ENCODE measurements around the gene PEMT.

DNA sequence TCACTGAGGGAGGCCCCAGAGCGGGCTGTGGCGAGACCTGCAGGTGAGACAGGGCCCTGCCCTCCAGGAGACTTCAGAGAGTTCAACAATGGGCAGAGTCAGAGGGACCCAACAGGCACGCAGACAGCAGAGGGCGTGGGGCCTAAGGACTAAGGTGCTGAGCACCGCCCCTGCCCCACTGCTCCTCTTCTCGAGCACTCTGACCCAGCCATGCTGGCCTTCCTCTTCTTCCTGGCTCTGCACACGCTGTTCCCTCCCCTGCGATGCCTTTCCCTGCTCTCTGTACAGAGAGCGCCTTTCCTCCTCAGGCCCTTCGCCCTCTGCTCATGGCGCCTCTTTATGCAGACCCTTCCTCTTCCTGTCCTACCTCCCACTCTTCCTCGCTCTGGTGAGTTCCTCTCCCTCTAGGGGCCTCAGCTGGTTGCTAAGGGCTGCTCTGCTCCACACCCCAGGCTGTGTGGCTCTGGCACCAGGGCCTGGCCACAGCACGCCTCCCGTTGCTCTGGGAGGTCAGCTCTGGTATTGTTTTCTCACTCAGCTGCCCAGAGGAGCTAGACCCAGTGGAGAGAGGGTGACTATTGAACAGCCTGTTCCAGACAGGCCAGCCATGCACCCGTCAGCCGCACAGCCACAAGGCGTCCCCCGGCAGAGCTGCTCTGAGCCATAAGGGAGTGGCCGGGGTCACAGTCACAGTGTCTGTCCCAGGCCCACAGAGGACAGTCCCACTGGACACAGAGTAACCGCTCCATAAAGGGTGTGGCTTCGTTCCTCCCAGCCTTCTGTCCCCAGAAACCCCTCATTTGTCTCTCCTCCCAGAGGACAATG, 81.7 kb downstream of the PEMT start:
- TF ChIP-seq, protein P1, sequence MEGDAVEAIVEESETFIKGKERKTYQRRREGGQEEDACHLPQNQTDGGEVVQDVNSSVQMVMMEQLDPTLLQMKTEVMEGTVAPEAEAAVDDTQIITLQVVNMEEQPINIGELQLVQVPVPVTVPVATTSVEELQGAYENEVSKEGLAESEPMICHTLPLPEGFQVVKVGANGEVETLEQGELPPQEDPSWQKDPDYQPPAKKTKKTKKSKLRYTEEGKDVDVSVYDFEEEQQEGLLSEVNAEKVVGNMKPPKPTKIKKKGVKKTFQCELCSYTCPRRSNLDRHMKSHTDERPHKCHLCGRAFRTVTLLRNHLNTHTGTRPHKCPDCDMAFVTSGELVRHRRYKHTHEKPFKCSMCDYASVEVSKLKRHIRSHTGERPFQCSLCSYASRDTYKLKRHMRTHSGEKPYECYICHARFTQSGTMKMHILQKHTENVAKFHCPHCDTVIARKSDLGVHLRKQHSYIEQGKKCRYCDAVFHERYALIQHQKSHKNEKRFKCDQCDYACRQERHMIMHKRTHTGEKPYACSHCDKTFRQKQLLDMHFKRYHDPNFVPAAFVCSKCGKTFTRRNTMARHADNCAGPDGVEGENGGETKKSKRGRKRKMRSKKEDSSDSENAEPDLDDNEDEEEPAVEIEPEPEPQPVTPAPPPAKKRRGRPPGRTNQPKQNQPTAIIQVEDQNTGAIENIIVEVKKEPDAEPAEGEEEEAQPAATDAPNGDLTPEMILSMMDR (IDR thresholded peaks at IDR 0.05): no peak
- TF ChIP-seq POLR2A (IDR thresholded peaks at IDR 0.05): no peak

Data from adrenal gland (tissue), 5 donors.